Stimulated activated CD4-positive, alpha-beta T cell treated with anti-CD3 and anti-CD28 coated beads, Interleukin-4, amount 100 ng/mL, for 48 hours (primary cell): Measurements from ENCODE around the gene FAM111A.
"Not testable (repeated sequence)": the region's sequence is repeated elsewhere in the genome, so short reads cannot be mapped to it uniquely, and the experiment has no call there.

Experiments used
- DNase-seq, 2 donors: peaks; one replicate each; pipeline ENCODE4 v3.0.0-alpha.2; 2020; ENCODE audit warnings: low read depth in 2 of 2

Gene FAM111A

GRCh38 chr11:59142530-59143507 is at the start of gene FAM111A:
Gene FAM111A, plus strand, starts transcription at chr11:59142856. Its CDS starts 6,017 bp downstream, at chr11:59148873.
- DNase-seq, result peak; percentile 64 to 81

- not testable (repeated sequence) for DNase-seq
These were observed 49.1 kb upstream of the FAM111A start for GRCh38 chr11:59093576-59093975.

GRCh38 chr11:59095225-59095624 is 47.4 kb upstream of the FAM111A start:
- not testable (repeated sequence) for DNase-seq

GRCh38 chr11:59095972-59096575 is 46.6 kb upstream of the FAM111A start:
- not testable (repeated sequence) for DNase-seq

GRCh38 chr11:59097113-59097708 is 45.4 kb upstream of the FAM111A start:
- DNase-seq, result peak; percentile 50 to 63

GRCh38 chr11:59097938-59098337 is 44.7 kb upstream of the FAM111A start:
- not testable (repeated sequence) for DNase-seq

GRCh38 chr11:59102259-59102765 is 40.3 kb upstream of the FAM111A start:
- peak; percentile 55 to 65 for DNase-seq

- DNase-seq, result peak; percentile 51 to 72
These were observed 36.0 kb upstream of the FAM111A start, which contains the start of gene FAM111B for GRCh38 chr11:59106363-59107336. Gene FAM111B, plus strand, starts transcription at chr11:59107237. Its CDS starts 2,389 bp downstream, at chr11:59109626.

GRCh38 chr11:59107721-59108120 is 34.9 kb upstream of the FAM111A start:
- not testable (repeated sequence) for DNase-seq

GRCh38 chr11:59112494-59112893 is 30.2 kb upstream of the FAM111A start:
- DNase-seq, result no peak

GRCh38 chr11:59114344-59114743 is 28.3 kb upstream of the FAM111A start:
- no peak for DNase-seq

GRCh38 chr11:59115553-59115952 is 27.1 kb upstream of the FAM111A start:
- DNase-seq, result no peak

GRCh38 chr11:59117774-59118173 is 24.9 kb upstream of the FAM111A start:
- no peak for DNase-seq

- no peak for DNase-seq
These were observed 22.8 kb upstream of the FAM111A start for GRCh38 chr11:59119826-59120225.

GRCh38 chr11:59135648-59136461 is 6.8 kb upstream of the FAM111A start:
- DNase-seq, result peak; percentile 81 to 90

GRCh38 chr11:59136551-59136950 is 6.1 kb upstream of the FAM111A start:
- not testable (repeated sequence) for DNase-seq

- no peak for DNase-seq
These were observed 5.5 kb upstream of the FAM111A start for GRCh38 chr11:59137190-59137589.

GRCh38 chr11:59138643-59139042 is 4.0 kb upstream of the FAM111A start:
- no peak for DNase-seq

- DNase-seq, result no peak
These were observed 1.5 kb upstream of the FAM111A start for GRCh38 chr11:59141191-59141590.
